ENCODE measurements around the gene EXD3.
"Not testable (repeated sequence)": the region's sequence is repeated elsewhere in the genome, so short reads cannot be mapped to it uniquely, and the experiment has no call there.

The EXD3 gene

GRCh38 chr9:137387114-137387890 is 35.7 kb downstream of the EXD3 start:
- Histone ChIP-seq H3K4me1 (peaks cover 8% of the 10 kb centered on the region), H3K36me3 (no peaks in the 10 kb centered on the region), H3K9me3 (no peaks in the 10 kb centered on the region), H3K4me3 (ENCODE audit: low read depth, low read length) (no peak overlapping the region), H3K27me3 (no peaks in the 10 kb centered on the region)
- no peak for DNase-seq
- TF ChIP-seq CTCF (IDR thresholded peaks at IDR 0.05; ENCODE audit: low read depth, low read length): no peak

- DNase-seq; H3K4me1 ChIP-seq; H3K27me3 ChIP-seq; H3K4me3 ChIP-seq (ENCODE audit: low read depth, low read length); H3K9me3 ChIP-seq; H3K36me3 ChIP-seq: not testable (repeated sequence)
These were observed 36.4 kb downstream of the EXD3 start for GRCh38 chr9:137386507-137387113.

- DNase-seq: no peak
- no peaks in the 10 kb centered on the region for H3K36me3 ChIP-seq
- H3K4me3 ChIP-seq (ENCODE audit: low read depth, low read length): no peak overlapping the region
- no peaks in the 10 kb centered on the region for H3K27me3 ChIP-seq
- H3K4me1 ChIP-seq: peaks cover 8% of the 10 kb centered on the region
- TF ChIP-seq CTCF (IDR thresholded peaks at IDR 0.05; ENCODE audit: low read depth, low read length): no peak
- no peaks in the 10 kb centered on the region for H3K9me3 ChIP-seq
These were observed 37.8 kb downstream of the EXD3 start for GRCh38 chr9:137385061-137385655.

GRCh38 chr9:137383784-137384756 is 38.9 kb downstream of the EXD3 start:
- H3K4me3 ChIP-seq (ENCODE audit: low read depth, low read length): no peak overlapping the region
- DNase-seq: no peak
- no peaks in the 10 kb centered on the region for H3K9me3 ChIP-seq
- no peaks in the 10 kb centered on the region for H3K36me3 ChIP-seq
- H3K27me3 ChIP-seq: no peaks in the 10 kb centered on the region
- H3K4me1 ChIP-seq: peaks cover 8% of the 10 kb centered on the region
- TF ChIP-seq CTCF (IDR thresholded peaks at IDR 0.05; ENCODE audit: low read depth, low read length): no peak

- DNase-seq: no peak
- TF ChIP-seq CTCF (IDR thresholded peaks at IDR 0.05; ENCODE audit: low read depth, low read length): no peak
- H3K4me1 ChIP-seq: peaks cover 8% of the 10 kb centered on the region
- H3K27me3 ChIP-seq: no peaks in the 10 kb centered on the region
- H3K4me3 ChIP-seq (ENCODE audit: low read depth, low read length): no peak overlapping the region
- H3K36me3 ChIP-seq: no peaks in the 10 kb centered on the region
- no peaks in the 10 kb centered on the region for H3K9me3 ChIP-seq
These were observed 39.7 kb downstream of the EXD3 start for GRCh38 chr9:137383081-137383783.
